ENCODE data around the gene GABRD.

GABRD gene

GRCh38 chr1:2060072-2060471 is 40.9 kb downstream of the GABRD start:
- no peak overlapping the region for H3K9ac ChIP-seq (ENCODE audit: low read depth, low read length)
- H3K4me2 ChIP-seq (ENCODE audit: insufficient read depth, low read length), result no peak overlapping the region
- H3K4me3 ChIP-seq (ENCODE audit: low read depth in 1 of 2, low read length in 2 of 2), result no peak overlapping the region
- H3K36me3 ChIP-seq (ENCODE audit: insufficient read depth, low read length), result no peaks in the 10 kb centered on the region
- H3K4me1 ChIP-seq (ENCODE audit: insufficient read depth, low read length), result no peaks in the 10 kb centered on the region
- H2AFZ ChIP-seq (ENCODE audit: low read depth, low read length), result no peak overlapping the region
- H3K27ac ChIP-seq (ENCODE audit: low read length), result no peak overlapping the region
- no peaks in the 10 kb centered on the region for H3K9me3 ChIP-seq (ENCODE audit: insufficient read depth, low read length, severe bottlenecking)
- H3K79me2 ChIP-seq (ENCODE audit: insufficient read depth, low read length), result no peaks in the 10 kb centered on the region
- peaks cover 3% of the 10 kb centered on the region; the same call in 1 of the 2 replicates for H4K20me1 ChIP-seq (ENCODE audit: insufficient read depth, low read length)
- no peak for TF ChIP-seq CTCF (IDR thresholded peaks at IDR 0.05; ENCODE audit: borderline replicate concordance, extremely low read depth, low read length, poor library complexity, severe bottlenecking)
- no peak for TF ChIP-seq EZH2 (IDR thresholded peaks at IDR 0.05; ENCODE audit: borderline replicate concordance, low read depth, low read length, severe bottlenecking)
- H3K27me3 ChIP-seq (ENCODE audit: insufficient read depth, low read length, poor library complexity), result no peaks in the 10 kb centered on the region
- ATAC-seq (ENCODE audit: insufficient read depth, low read depth), result no peak
- no peak for DNase-seq

- H3K36me3 ChIP-seq (ENCODE audit: insufficient read depth, low read length), result no peaks in the 10 kb centered on the region
- H3K4me3 ChIP-seq (ENCODE audit: low read depth in 1 of 2, low read length in 2 of 2), result no peak overlapping the region
- no peak overlapping the region for H3K9ac ChIP-seq (ENCODE audit: low read depth, low read length)
- H2AFZ ChIP-seq (ENCODE audit: low read depth, low read length), result no peak overlapping the region
- H3K9me3 ChIP-seq (ENCODE audit: insufficient read depth, low read length, severe bottlenecking), result no peaks in the 10 kb centered on the region
- no peaks in the 10 kb centered on the region for H3K4me1 ChIP-seq (ENCODE audit: insufficient read depth, low read length)
- ATAC-seq (ENCODE audit: insufficient read depth, low read depth) (no peak), DNase-seq (no peak)
- H3K27ac ChIP-seq (ENCODE audit: low read length), result no peak overlapping the region
- peaks cover 3% of the 10 kb centered on the region; the same call in 1 of the 2 replicates for H4K20me1 ChIP-seq (ENCODE audit: insufficient read depth, low read length)
- H3K4me2 ChIP-seq (ENCODE audit: insufficient read depth, low read length), result no peak overlapping the region
- TF ChIP-seq CTCF (IDR thresholded peaks at IDR 0.05; ENCODE audit: borderline replicate concordance, extremely low read depth, low read length, poor library complexity, severe bottlenecking), result no peak
- TF ChIP-seq EZH2 (IDR thresholded peaks at IDR 0.05; ENCODE audit: borderline replicate concordance, low read depth, low read length, severe bottlenecking), result no peak
- no peaks in the 10 kb centered on the region for H3K27me3 ChIP-seq (ENCODE audit: insufficient read depth, low read length, poor library complexity)
- no peaks in the 10 kb centered on the region for H3K79me2 ChIP-seq (ENCODE audit: insufficient read depth, low read length)
Observed at GRCh38 chr1:2060535-2060934, 41.4 kb downstream of the GABRD start.

- no peak overlapping the region for H3K4me2 ChIP-seq (ENCODE audit: insufficient read depth, low read length)
- H3K9ac ChIP-seq (ENCODE audit: low read depth, low read length), result no peak overlapping the region
- no peaks in the 10 kb centered on the region for H3K27me3 ChIP-seq (ENCODE audit: insufficient read depth, low read length, poor library complexity)
- no peak for DNase-seq
- H3K4me3 ChIP-seq (ENCODE audit: low read depth in 1 of 2, low read length in 2 of 2), result no peak overlapping the region
- no peaks in the 10 kb centered on the region for H3K36me3 ChIP-seq (ENCODE audit: insufficient read depth, low read length)
- no peaks in the 10 kb centered on the region for H3K79me2 ChIP-seq (ENCODE audit: insufficient read depth, low read length)
- TF ChIP-seq EZH2 (IDR thresholded peaks at IDR 0.05; ENCODE audit: borderline replicate concordance, low read depth, low read length, severe bottlenecking) (no peak), CTCF (IDR thresholded peaks at IDR 0.05; ENCODE audit: borderline replicate concordance, extremely low read depth, low read length, poor library complexity, severe bottlenecking) (no peak)
- ATAC-seq (ENCODE audit: insufficient read depth, low read depth), result no peak
- H4K20me1 ChIP-seq (ENCODE audit: insufficient read depth, low read length), result peaks cover 3% of the 10 kb centered on the region; the same call in 1 of the 2 replicates
- H2AFZ ChIP-seq (ENCODE audit: low read depth, low read length), result no peak overlapping the region
- no peak overlapping the region for H3K27ac ChIP-seq (ENCODE audit: low read length)
- no peaks in the 10 kb centered on the region for H3K9me3 ChIP-seq (ENCODE audit: insufficient read depth, low read length, severe bottlenecking)
- no peaks in the 10 kb centered on the region for H3K4me1 ChIP-seq (ENCODE audit: insufficient read depth, low read length)
Observed at GRCh38 chr1:2061065-2061778, 42.1 kb downstream of the GABRD start.
